ENCODE measurements around the gene C10orf71. TPM values are rescaled to one million over a fixed set of nuclear protein-coding genes. Genes with fewer than 3 reads are reported as not detected.

The C10orf71 gene
- polyA plus RNA-seq, 1 of the 3 experiments (the other 2 are of a cell fraction): not detected

DNA sequence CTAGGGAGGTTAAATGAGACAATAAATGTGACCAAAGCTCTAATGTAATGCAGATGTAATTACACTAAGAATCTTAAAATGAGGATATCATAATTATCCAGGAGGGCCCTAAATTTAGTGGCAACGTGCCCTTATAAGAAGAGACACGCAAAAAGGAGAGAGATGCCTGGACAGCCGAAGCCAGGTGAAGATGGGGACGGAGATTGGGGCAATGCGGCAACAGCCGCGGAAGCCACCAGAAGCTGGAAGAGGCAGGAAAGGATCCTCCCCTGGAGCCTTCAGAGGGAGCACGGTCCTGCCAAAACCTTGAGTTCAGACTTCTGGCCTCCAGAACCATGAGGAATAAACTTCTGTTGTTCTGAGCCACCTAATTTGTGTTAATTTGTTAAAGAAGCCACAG, 25.3 kb upstream of the C10orf71 start:
- no peak overlapping the region for H3K27ac ChIP-seq (ENCODE audit: low read depth in 2 of 2, low read length in 1 of 2)

DNA sequence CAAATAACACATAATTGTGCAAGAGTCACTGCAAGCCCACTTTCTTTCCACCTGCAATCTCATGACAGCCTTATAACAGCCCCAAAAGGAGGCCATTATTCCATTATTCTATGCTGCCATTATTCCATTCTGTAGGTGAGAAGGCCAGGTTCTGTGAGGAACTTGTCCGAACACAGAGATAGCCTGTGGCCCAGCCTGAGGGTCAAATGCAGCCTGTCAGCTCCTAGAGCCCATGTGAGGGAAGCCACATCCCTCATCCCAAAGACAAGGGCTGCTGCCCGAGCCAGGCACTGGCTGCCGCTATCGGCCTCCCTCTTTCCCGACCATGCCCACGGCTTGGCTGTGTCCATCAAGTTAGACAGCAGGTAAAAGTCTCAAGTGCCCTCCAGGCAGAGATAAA, 24.1 kb upstream of the C10orf71 start:
- no peak overlapping the region for H3K4me2 ChIP-seq
- no peak overlapping the region for H2AFZ ChIP-seq (ENCODE audit: low read depth)
- POLR2A ChIA-PET: no interaction called here
- H3K36me3 ChIP-seq (replicated peaks in 1 of 2; ENCODE audit: control insufficient read depth in 1 of 2, insufficient read depth in 2 of 2, low read length in 1 of 2): no peaks in the 10 kb centered on the region
- no peak overlapping the region for H3K4me3 ChIP-seq (ENCODE audit: low read depth in 2 of 2, low read length in 1 of 2)
- peaks cover 0 to 18% of the 10 kb centered on the region in 2 experiments; a peak in 1 of 4 replicates for H3K4me1 ChIP-seq (ENCODE audit: control insufficient read depth in 1 of 2, insufficient read depth in 2 of 2, low read depth in 1 of 2, low read length in 1 of 2)
- 15% methylated on average over 6 of the region's 6 CpGs for whole genome bisulfite sequencing (ENCODE audit: low lambda C conversion rate)
- CTCF ChIA-PET: interaction anchor here (0.8 to 1.4 kb wide), 2 partner anchors 34 to 115 kb away, joined by 3 read pairs; no protein-coding TSS in a partner anchor
- no peaks in the 10 kb centered on the region for H4K20me1 ChIP-seq (ENCODE audit: insufficient read depth)
- no peak overlapping the region for H3K9ac ChIP-seq
- H3K27ac ChIP-seq (ENCODE audit: low read depth in 2 of 2, low read length in 1 of 2): no peak overlapping the region
- H3K79me2 ChIP-seq (ENCODE audit: insufficient read depth): no peaks in the 10 kb centered on the region
- H3F3A ChIP-seq (replicated peaks; ENCODE audit: insufficient read depth): no peaks in the 10 kb centered on the region
- no peaks in the 10 kb centered on the region for H3K9me3 ChIP-seq
- H3K27me3 ChIP-seq (ENCODE audit: insufficient read depth): no peaks in the 10 kb centered on the region
- DNase-seq: no peak
- no peaks in the 10 kb centered on the region for H3K9me2 ChIP-seq
- TF ChIP-seq, protein P1, sequence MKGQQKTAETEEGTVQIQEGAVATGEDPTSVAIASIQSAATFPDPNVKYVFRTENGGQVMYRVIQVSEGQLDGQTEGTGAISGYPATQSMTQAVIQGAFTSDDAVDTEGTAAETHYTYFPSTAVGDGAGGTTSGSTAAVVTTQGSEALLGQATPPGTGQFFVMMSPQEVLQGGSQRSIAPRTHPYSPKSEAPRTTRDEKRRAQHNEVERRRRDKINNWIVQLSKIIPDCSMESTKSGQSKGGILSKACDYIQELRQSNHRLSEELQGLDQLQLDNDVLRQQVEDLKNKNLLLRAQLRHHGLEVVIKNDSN (IDR thresholded peaks at IDR 0.05; ENCODE audit: borderline replicate concordance, low read depth): no peak
- TF ChIP-seq NFIC (IDR thresholded peaks at IDR 0.05; ENCODE audit: borderline replicate concordance): no peak
- TF ChIP-seq GATA2 (CRISPR knock-in tag; IDR thresholded peaks at IDR 0.05): no peak
- TF ChIP-seq, protein P2, sequence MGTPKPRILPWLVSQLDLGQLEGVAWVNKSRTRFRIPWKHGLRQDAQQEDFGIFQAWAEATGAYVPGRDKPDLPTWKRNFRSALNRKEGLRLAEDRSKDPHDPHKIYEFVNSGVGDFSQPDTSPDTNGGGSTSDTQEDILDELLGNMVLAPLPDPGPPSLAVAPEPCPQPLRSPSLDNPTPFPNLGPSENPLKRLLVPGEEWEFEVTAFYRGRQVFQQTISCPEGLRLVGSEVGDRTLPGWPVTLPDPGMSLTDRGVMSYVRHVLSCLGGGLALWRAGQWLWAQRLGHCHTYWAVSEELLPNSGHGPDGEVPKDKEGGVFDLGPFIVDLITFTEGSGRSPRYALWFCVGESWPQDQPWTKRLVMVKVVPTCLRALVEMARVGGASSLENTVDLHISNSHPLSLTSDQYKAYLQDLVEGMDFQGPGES (IDR thresholded peaks at IDR 0.05; ENCODE audit: low read depth, low read length): no peak
- TF ChIP-seq YY1 (IDR thresholded peaks at IDR 0.05; ENCODE audit: low read depth): no peak
- TF ChIP-seq TEAD4 (IDR thresholded peaks at IDR 0.05; ENCODE audit: borderline replicate concordance, insufficient read depth): no peak
- TF ChIP-seq FOXM1 (IDR thresholded peaks at IDR 0.05; ENCODE audit: low read depth): no peak
- TF ChIP-seq EP300 (IDR thresholded peaks at IDR 0.05; ENCODE audit: borderline replicate concordance in 1 of 2, low read depth in 1 of 2, low read length in 1 of 2): no peak
- no peak for TF ChIP-seq MEF2A (IDR thresholded peaks at IDR 0.05; ENCODE audit: borderline replicate concordance, low read depth)
- TF ChIP-seq FOXJ3 (CRISPR knock-in tag; IDR thresholded peaks at IDR 0.05): no peak

More for the DNA sequence above, 25.3 kb upstream of the C10orf71 start:
- no peak for TF ChIP-seq SMC3 (IDR thresholded peaks at IDR 0.05; ENCODE audit: low read depth, low read length)
- no peak for TF ChIP-seq RAD21 (IDR thresholded peaks at IDR 0.05; ENCODE audit: low read length)
- no peak for TF ChIP-seq NRF1 (IDR thresholded peaks at IDR 0.05; ENCODE audit: low read depth, low read length)
- TF ChIP-seq, protein P3, sequence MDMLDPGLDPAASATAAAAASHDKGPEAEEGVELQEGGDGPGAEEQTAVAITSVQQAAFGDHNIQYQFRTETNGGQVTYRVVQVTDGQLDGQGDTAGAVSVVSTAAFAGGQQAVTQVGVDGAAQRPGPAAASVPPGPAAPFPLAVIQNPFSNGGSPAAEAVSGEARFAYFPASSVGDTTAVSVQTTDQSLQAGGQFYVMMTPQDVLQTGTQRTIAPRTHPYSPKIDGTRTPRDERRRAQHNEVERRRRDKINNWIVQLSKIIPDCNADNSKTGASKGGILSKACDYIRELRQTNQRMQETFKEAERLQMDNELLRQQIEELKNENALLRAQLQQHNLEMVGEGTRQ (IDR thresholded peaks at IDR 0.05; ENCODE audit: borderline replicate concordance, low read depth, low read length): no peak
- no peak for TF ChIP-seq FOXM1 (IDR thresholded peaks at IDR 0.05; ENCODE audit: low read depth)
- TF ChIP-seq, protein P4, sequence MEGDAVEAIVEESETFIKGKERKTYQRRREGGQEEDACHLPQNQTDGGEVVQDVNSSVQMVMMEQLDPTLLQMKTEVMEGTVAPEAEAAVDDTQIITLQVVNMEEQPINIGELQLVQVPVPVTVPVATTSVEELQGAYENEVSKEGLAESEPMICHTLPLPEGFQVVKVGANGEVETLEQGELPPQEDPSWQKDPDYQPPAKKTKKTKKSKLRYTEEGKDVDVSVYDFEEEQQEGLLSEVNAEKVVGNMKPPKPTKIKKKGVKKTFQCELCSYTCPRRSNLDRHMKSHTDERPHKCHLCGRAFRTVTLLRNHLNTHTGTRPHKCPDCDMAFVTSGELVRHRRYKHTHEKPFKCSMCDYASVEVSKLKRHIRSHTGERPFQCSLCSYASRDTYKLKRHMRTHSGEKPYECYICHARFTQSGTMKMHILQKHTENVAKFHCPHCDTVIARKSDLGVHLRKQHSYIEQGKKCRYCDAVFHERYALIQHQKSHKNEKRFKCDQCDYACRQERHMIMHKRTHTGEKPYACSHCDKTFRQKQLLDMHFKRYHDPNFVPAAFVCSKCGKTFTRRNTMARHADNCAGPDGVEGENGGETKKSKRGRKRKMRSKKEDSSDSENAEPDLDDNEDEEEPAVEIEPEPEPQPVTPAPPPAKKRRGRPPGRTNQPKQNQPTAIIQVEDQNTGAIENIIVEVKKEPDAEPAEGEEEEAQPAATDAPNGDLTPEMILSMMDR (IDR thresholded peaks at IDR 0.05): no peak
- no peak for TF ChIP-seq TAF1 (IDR thresholded peaks at IDR 0.05; ENCODE audit: borderline replicate concordance, low read depth, low read length)
- TF ChIP-seq POLR2AphosphoS5 (IDR thresholded peaks at IDR 0.05; ENCODE audit: low read depth, low read length): no peak
- no peak for TF ChIP-seq EZH2phosphoT487 (IDR thresholded peaks at IDR 0.05; ENCODE audit: borderline replicate concordance, low read depth)
- no peak for TF ChIP-seq YY1 (IDR thresholded peaks at IDR 0.05; ENCODE audit: low read depth)
- TF ChIP-seq, protein P5, sequence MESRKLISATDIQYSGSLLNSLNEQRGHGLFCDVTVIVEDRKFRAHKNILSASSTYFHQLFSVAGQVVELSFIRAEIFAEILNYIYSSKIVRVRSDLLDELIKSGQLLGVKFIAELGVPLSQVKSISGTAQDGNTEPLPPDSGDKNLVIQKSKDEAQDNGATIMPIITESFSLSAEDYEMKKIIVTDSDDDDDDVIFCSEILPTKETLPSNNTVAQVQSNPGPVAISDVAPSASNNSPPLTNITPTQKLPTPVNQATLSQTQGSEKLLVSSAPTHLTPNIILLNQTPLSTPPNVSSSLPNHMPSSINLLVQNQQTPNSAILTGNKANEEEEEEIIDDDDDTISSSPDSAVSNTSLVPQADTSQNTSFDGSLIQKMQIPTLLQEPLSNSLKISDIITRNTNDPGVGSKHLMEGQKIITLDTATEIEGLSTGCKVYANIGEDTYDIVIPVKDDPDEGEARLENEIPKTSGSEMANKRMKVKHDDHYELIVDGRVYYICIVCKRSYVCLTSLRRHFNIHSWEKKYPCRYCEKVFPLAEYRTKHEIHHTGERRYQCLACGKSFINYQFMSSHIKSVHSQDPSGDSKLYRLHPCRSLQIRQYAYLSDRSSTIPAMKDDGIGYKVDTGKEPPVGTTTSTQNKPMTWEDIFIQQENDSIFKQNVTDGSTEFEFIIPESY (IDR thresholded peaks at IDR 0.05; ENCODE audit: borderline replicate concordance, low read depth): no peak
- TF ChIP-seq ELF1 (IDR thresholded peaks at IDR 0.05): no peak
- TF ChIP-seq NFIC (IDR thresholded peaks at IDR 0.05; ENCODE audit: borderline replicate concordance): no peak
- no peak for TF ChIP-seq EP300 (IDR thresholded peaks at IDR 0.05; ENCODE audit: borderline replicate concordance in 1 of 2, low read depth in 1 of 2, low read length in 1 of 2)
- no peak for TF ChIP-seq SIN3A (IDR thresholded peaks at IDR 0.05; ENCODE audit: borderline replicate concordance, low read depth, low read length)
- no peak for TF ChIP-seq GATA2 (CRISPR knock-in tag; IDR thresholded peaks at IDR 0.05)
- no peaks in the 10 kb centered on the region for H3K36me3 ChIP-seq (replicated peaks in 1 of 2; ENCODE audit: control insufficient read depth in 1 of 2, insufficient read depth in 2 of 2, low read length in 1 of 2)
- no peak overlapping the region for H3K9ac ChIP-seq
- no peaks in the 10 kb centered on the region for H3F3A ChIP-seq (replicated peaks; ENCODE audit: insufficient read depth)
- H3K9me2 ChIP-seq: no peaks in the 10 kb centered on the region
- no peaks in the 10 kb centered on the region for H3K27me3 ChIP-seq (ENCODE audit: insufficient read depth)
- ChIA-PET CTCF (no interaction called here), POLR2A (no interaction called here)
- no peaks in the 10 kb centered on the region for H4K20me1 ChIP-seq (ENCODE audit: insufficient read depth)
- no peaks in the 10 kb centered on the region for H3K79me2 ChIP-seq (ENCODE audit: insufficient read depth)
- 68% methylated on average over 8 of the region's 8 CpGs for WGBS (ENCODE audit: low lambda C conversion rate)
- no peaks in the 10 kb centered on the region for H3K9me3 ChIP-seq
- peaks cover 0 to 16% of the 10 kb centered on the region in 2 experiments; a peak in 1 of 4 replicates for H3K4me1 ChIP-seq (ENCODE audit: control insufficient read depth in 1 of 2, insufficient read depth in 2 of 2, low read depth in 1 of 2, low read length in 1 of 2)
- H3K4me3 ChIP-seq (ENCODE audit: low read depth in 2 of 2, low read length in 1 of 2): no peak overlapping the region
- H3K4me2 ChIP-seq: no peak overlapping the region
- no peak overlapping the region for H2AFZ ChIP-seq (ENCODE audit: low read depth)
- DNase-seq: no peak

Data from SK-N-SH (cell line).